Measurements from ENCODE around the gene ABCF3. TPM values are rescaled to one million over a fixed set of nuclear protein-coding genes. Genes with fewer than 3 reads are reported as not detected.
"Not testable (repeated sequence)": the region's sequence is repeated elsewhere in the genome, so short reads cannot be mapped to it uniquely, and the experiment has no call there.

The ABCF3 gene
- total RNA-seq, 2 experiments from 2014 or later: 61.3 to 68.7 TPM

- DNase-seq: no peak
- no peak for ATAC-seq
- ChIA-PET CTCF (interaction anchor here (0.8 to 1.4 kb wide), 2 partner anchors 69 to 195 kb away, joined by 3 read pairs; no protein-coding TSS in a partner anchor), POLR2A (no interaction called here)
- Mint-ChIP-seq H3K4me3 (no peak overlapping the region), H3K4me1 (ENCODE audit: low read depth) (peaks cover 23% of the 10 kb centered on the region), H3K36me3 (ENCODE audit: low read depth) (peaks cover 4% of the 10 kb centered on the region), H3K27me3 (no peaks in the 10 kb centered on the region), H3K9me3 (no peaks in the 10 kb centered on the region), H3K27ac (no peak overlapping the region)
- intact Hi-C loops (cut with micrococcal nuclease): no loop called here
- TF ChIP-seq, protein P1, sequence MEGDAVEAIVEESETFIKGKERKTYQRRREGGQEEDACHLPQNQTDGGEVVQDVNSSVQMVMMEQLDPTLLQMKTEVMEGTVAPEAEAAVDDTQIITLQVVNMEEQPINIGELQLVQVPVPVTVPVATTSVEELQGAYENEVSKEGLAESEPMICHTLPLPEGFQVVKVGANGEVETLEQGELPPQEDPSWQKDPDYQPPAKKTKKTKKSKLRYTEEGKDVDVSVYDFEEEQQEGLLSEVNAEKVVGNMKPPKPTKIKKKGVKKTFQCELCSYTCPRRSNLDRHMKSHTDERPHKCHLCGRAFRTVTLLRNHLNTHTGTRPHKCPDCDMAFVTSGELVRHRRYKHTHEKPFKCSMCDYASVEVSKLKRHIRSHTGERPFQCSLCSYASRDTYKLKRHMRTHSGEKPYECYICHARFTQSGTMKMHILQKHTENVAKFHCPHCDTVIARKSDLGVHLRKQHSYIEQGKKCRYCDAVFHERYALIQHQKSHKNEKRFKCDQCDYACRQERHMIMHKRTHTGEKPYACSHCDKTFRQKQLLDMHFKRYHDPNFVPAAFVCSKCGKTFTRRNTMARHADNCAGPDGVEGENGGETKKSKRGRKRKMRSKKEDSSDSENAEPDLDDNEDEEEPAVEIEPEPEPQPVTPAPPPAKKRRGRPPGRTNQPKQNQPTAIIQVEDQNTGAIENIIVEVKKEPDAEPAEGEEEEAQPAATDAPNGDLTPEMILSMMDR (IDR thresholded peaks at IDR 0.05): no peak
These were observed 27.6 kb upstream of the ABCF3 start for GRCh38 chr3:184158404-184158803.

DNA sequence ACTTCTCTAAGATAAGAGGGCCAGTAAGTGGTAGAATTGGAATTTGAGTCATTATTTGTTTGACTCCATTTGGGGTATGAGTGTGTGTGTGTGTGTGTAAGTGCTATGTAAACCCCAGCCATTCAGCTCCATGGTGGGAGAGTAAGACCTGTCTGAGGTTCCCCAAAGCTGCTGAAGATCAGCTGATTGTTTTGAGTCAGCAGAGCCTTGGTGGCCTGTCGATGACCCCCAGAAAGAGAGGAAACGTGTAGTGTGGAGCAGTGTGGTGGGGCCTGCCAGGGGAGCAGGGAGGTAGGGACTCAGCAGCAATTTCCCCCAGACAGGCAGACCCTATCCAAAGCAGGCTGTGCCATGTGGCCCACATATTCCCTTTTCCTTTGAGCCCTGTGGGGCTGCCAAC lies 25.5 kb upstream of the ABCF3 start:
- Mint-ChIP-seq H3K4me1 (ENCODE audit: low read depth) (peaks cover 23% of the 10 kb centered on the region), H3K9me3 (no peaks in the 10 kb centered on the region), H3K27me3 (no peaks in the 10 kb centered on the region), H3K4me3 (no peak overlapping the region), H3K27ac (no peak overlapping the region), H3K36me3 (ENCODE audit: low read depth) (peaks cover 4% of the 10 kb centered on the region)
- CTCF ChIA-PET: interaction anchor here (1.1 to 1.4 kb wide), 2 partner anchors 12 to 26 kb away, joined by 3 read pairs; partner anchors contain the start of gene EIF2B5
- intact Hi-C loops (cut with micrococcal nuclease): no loop called here
- TF ChIP-seq, protein P1 (IDR thresholded peaks at IDR 0.05): no peak
- peak; percentile 40 for ATAC-seq
- POLR2A ChIA-PET: interaction anchor here (1.2 kb wide), 1 partner anchor 12 kb away, joined by 5 read pairs; no protein-coding TSS in a partner anchor
- DNase-seq: peak; percentile 41

DNA sequence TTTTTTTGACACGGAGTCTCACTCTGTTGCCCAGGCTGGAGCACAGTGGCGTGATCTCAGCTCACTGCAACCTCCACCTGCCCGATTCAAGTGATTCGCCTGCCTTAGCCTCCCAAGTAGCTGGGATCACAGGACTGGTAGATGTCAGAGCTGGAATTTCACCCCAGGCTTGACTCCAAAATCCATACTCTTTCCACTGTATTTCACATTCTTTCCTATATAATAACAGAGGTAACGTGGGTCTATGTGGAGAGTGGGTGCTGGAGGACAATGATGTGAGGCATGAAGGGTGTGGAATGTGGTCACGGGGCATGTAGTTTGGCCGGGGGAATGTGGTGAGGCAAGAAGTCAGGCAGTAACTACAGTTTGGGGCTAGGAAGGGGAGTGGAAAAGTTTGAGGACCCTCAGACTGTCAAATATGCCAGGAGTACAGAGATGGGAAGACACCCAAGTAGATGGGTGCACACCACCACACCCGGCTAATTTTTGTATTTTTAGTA lies 23.4 kb upstream of the ABCF3 start:
- DNase-seq; CTCF ChIA-PET; intact Hi-C loops (cut with micrococcal nuclease); H3K4me3 Mint-ChIP-seq; H3K36me3 Mint-ChIP-seq (ENCODE audit: low read depth); POLR2A ChIA-PET; H3K27me3 Mint-ChIP-seq; ATAC-seq; H3K27ac Mint-ChIP-seq; H3K9me3 Mint-ChIP-seq: not testable (repeated sequence)
- H3K4me1 Mint-ChIP-seq (ENCODE audit: low read depth): peaks cover 15% of the 10 kb centered on the region

- H3K27me3 Mint-ChIP-seq: no peaks in the 10 kb centered on the region
- CTCF ChIA-PET: interaction anchor here (0.6 kb wide), 1 partner anchor 122 kb away, joined by 3 read pairs; no protein-coding TSS in a partner anchor
- POLR2A ChIA-PET: interaction anchor here (1.0 kb wide), 2 partner anchors 22 to 28 kb away, joined by 3 read pairs; no protein-coding TSS in a partner anchor
These were observed 21.2 kb upstream of the ABCF3 start for GRCh38 chr3:184164648-184165330.

GRCh38 chr3:184165543-184165942 lies 20.5 kb upstream of the ABCF3 start:
- no peaks in the 10 kb centered on the region for H3K9me3 Mint-ChIP-seq
- intact Hi-C loops (cut with micrococcal nuclease): no loop called here
- H3K4me1 Mint-ChIP-seq (ENCODE audit: low read depth): peaks cover 2% of the 10 kb centered on the region
- DNase-seq (no peak), ATAC-seq (no peak)
- H3K4me3 Mint-ChIP-seq: no peak overlapping the region
- TF ChIP-seq, protein P1 (IDR thresholded peaks at IDR 0.05): no peak
- ChIA-PET POLR2A (interaction anchor here (1.3 kb wide), 1 partner anchor 19 kb away, joined by 4 read pairs; no protein-coding TSS in a partner anchor), CTCF (no interaction called here)
- no peak overlapping the region for H3K27ac Mint-ChIP-seq
- H3K27me3 Mint-ChIP-seq: no peaks in the 10 kb centered on the region
- no peaks in the 10 kb centered on the region for H3K36me3 Mint-ChIP-seq (ENCODE audit: low read depth)

More at GRCh38 chr3:184164648-184165330, 21.2 kb upstream of the ABCF3 start:
- no peaks in the 10 kb centered on the region for H3K36me3 Mint-ChIP-seq (ENCODE audit: low read depth)
- no peak overlapping the region for H3K4me3 Mint-ChIP-seq
- DNase-seq (no peak), ATAC-seq (no peak)
- H3K4me1 Mint-ChIP-seq (ENCODE audit: low read depth): peaks cover 7% of the 10 kb centered on the region
- H3K27ac Mint-ChIP-seq: no peak overlapping the region
- H3K9me3 Mint-ChIP-seq: no peaks in the 10 kb centered on the region
- intact Hi-C loops (cut with micrococcal nuclease): no loop called here
- TF ChIP-seq, protein P1 (IDR thresholded peaks at IDR 0.05): no peak

Data from activated CD8-positive, alpha-beta T cell treated with anti-CD3 and anti-CD28 coated beads for 36 hours (primary cell).